Pancreas (tissue), 10 donors: ENCODE results near the gene GULP1. TPM values are rescaled to one million over a fixed set of nuclear protein-coding genes. Genes with fewer than 3 reads are reported as not detected.

Experiments used
- ATAC-seq, 4 donors: fragments of 200-7000 bp; cut with Tn5 transposase; one replicate each; pipeline versions ENCODE4 v1.8.0 to v1.9.1; 2020; ENCODE audit warnings: mild to moderate bottlenecking in 4 of 4, moderate library complexity in 4 of 4
- DNase-seq, 6 donors: peaks; one replicate each; pipeline ENCODE4 v3.0.0-alpha.2; 2020
- FAIRE-seq: peaks from 2 replicates; lab custom pipeline; 2012; peaks lifted over from hg19 to GRCh38; lab: Jason Lieb, UNC
- H3K27ac ChIP-seq, 4 donors: fragments of 200-600 bp; sonication (generic); 1 replicate in 3 of 4; 2 replicates in 1 of 4; pipeline versions ENCODE4 v1.5.0 to v1.8.0; 2020
- H3K27me3 ChIP-seq, 4 donors: fragments of 200-600 bp; one replicate each; pipeline ENCODE4 v1.8.0; 2021
- H3K36me3 ChIP-seq, 3 donors: fragments of 200-600 bp; sonication (generic) in 1 of 3; one replicate each; pipeline versions ENCODE4 v1.5.0 to v1.8.0; 2020 to 2021
- H3K4me1 ChIP-seq, 3 donors: fragments of 200-600 bp; one replicate each; pipeline ENCODE4 v1.8.0; 2021
- H3K4me3 ChIP-seq, 4 donors: fragments of 200-600 bp; sonication (generic) in 2 of 4; one replicate each; pipeline versions ENCODE4 v1.5.0 to v1.8.0; 2020 to 2021
- H3K9me3 ChIP-seq, 4 donors: fragments of 200-600 bp; one replicate each; pipeline ENCODE4 v1.8.0; 2021
- WGBS, 2 donors: extraction: QIAGEN DNeasy Blood & Tissue Kit; methylation state at CpG; one replicate each; pipeline ENCODE4 v1.1.7; 2013; 5-methylcytosine and 5-hydroxymethylcytosine counted together
- intact Hi-C, 3 donors: fragments of 100-400 bp; cut with DNase I; formaldehyde crosslinking; loops; one replicate each; pipeline versions ENCODE4 v1.11.1 to v1.14.2; 2022
- polyA plus RNA-seq, 2 donors: library from polyadenylated mRNA; stranded (reverse); fragments of 200-250 nt; gene quantifications; one replicate each; pipeline ENCODE4 v1.2.3, GENCODE V29; 2013
- total RNA-seq, 6 donors: library from RNA; stranded (reverse); fragmentation: NEBNext Ultra II Directional in 4 of 6; extraction: Animal tissue kit (Norgen Biotek cat#: 25700) in 4 of 6; gene quantifications; one replicate each; pipeline versions ENCODE4 v1.2.1 to v1.2.4, GENCODE V29; 2021 to 2023
- TF ChIP-seq, protein P1 (sequence below), 4 donors: fragments of 200-600 bp; sonication (generic) in 3 of 4; IDR thresholded peaks; one replicate each; pipeline versions ENCODE4 v1.5.0 to v1.8.0; 2021; ENCODE audit warnings: antibody characterized with exemption in 4 of 4
- donor health status: healthy with polysubstance abuse.
- donor health status: DM: no; HTN: no; CAD: no; lungs with moderate emphysema.
- donor health status: DM: no; HTN: no; CAD: no.
- donor health status: control.
- donor health status: control.
- donor health status: Bipolar disorder and iron deficiency.
- donor health status: DM: yes; HTN: yes; CAD: no.
- donor health status: DM: no; HTN: no; CAD: no.
- donor health status: DM: no; HTN: no; CAD: no.
- donor health status: DM: yes; HTN: yes; CAD: no.

Gene GULP1
- total and polyA plus RNA-seq, 8 donors: 5.4 to 35.7 (median 17.5) TPM

DNA sequence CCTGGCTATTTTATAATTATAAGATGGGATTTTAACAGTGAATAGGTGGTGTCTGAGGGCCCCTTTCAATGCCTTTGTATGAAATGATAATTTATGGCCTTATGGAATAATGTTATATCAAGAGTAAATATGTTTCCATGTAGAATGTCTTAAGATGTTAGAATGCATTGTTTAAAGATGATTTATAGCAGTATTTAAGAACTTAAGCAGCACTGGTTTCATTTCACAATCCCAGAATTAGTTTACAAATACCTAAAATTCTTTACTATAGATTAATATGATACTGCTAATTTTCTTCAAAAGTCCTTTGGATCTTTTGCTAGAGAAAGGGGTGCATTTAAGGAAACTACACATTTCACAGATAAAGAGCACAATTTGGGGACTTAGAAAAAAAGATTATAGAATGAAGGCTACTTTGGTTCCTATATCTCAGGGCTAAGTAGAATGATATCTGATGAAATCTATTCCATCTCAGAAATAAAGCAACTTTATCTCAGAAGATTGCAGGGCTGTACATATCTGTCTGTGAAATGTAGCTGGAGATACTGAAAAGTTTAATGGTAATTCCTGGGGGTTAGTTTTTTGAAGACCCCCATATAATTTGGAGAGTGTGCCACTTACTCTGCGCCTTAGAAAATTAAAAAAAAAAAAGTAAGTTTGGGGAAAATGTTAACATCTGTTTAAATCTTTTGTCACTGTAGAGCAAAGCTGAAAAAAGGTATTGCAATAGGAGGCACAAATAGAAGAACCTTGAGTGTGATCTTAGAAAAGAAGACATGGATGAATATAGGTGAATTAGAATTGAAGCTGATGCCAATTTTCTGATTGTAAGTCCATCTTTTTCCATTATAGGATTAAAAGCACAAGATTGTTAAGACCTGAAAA is 123.4 kb downstream of the GULP1 start:
- Histone ChIP-seq H3K36me3 (no peaks in the 10 kb centered on the region), H3K9me3 (no peaks in the 10 kb centered on the region), H3K4me3 (no peak overlapping the region), H3K27ac (peak overlapping the region in 2 of 4 donors; percentile 35 to 71), H3K27me3 (no peaks in the 10 kb centered on the region), H3K4me1 (peaks cover 17 to 24% (median 17%) of the 10 kb centered on the region in 3 donors)
- ATAC-seq (peak in 3 of 4 donors; percentile 19 to 54 (median 32)), DNase-seq (no peak), FAIRE-seq (no peak)
- TF ChIP-seq, protein P1, sequence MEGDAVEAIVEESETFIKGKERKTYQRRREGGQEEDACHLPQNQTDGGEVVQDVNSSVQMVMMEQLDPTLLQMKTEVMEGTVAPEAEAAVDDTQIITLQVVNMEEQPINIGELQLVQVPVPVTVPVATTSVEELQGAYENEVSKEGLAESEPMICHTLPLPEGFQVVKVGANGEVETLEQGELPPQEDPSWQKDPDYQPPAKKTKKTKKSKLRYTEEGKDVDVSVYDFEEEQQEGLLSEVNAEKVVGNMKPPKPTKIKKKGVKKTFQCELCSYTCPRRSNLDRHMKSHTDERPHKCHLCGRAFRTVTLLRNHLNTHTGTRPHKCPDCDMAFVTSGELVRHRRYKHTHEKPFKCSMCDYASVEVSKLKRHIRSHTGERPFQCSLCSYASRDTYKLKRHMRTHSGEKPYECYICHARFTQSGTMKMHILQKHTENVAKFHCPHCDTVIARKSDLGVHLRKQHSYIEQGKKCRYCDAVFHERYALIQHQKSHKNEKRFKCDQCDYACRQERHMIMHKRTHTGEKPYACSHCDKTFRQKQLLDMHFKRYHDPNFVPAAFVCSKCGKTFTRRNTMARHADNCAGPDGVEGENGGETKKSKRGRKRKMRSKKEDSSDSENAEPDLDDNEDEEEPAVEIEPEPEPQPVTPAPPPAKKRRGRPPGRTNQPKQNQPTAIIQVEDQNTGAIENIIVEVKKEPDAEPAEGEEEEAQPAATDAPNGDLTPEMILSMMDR (IDR thresholded peaks at IDR 0.05): no peak
- 97 to 100% methylated on average over 1 of the region's 1 CpG for WGBS, 2 donors
- intact Hi-C loops: no loop called here

DNA sequence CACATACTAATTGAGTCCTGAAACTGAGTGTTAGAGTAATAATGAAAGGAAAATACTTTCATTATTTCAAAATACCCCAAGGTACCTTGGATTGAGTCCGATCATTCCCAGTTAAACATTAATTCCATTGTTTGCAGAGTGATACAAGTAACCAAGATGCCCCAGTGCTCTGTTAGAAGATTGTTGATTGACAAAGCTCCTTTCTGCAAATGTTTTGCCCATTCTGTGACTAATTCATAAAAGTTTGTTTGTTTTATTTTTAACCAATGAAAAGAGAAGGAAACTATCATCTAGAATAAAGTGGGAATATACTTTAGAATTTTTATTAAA is 124.0 kb downstream of the GULP1 start:
- Histone ChIP-seq H3K9me3 (no peaks in the 10 kb centered on the region), H3K27ac (peak overlapping the region in 2 of 4 donors; percentile 35 to 71), H3K4me1 (peaks cover 17 to 24% (median 17%) of the 10 kb centered on the region in 3 donors), H3K27me3 (no peaks in the 10 kb centered on the region), H3K36me3 (no peaks in the 10 kb centered on the region), H3K4me3 (no peak overlapping the region)
- ATAC-seq (peak; percentile 90 to 96 (median 94)), DNase-seq (no peak), FAIRE-seq (no peak)
- intact Hi-C loops: no loop called here
- TF ChIP-seq, protein P1 (IDR thresholded peaks at IDR 0.05): no peak
- WGBS, 2 donors: 13 to 16% methylated on average over 1 of the region's 1 CpG

DNA sequence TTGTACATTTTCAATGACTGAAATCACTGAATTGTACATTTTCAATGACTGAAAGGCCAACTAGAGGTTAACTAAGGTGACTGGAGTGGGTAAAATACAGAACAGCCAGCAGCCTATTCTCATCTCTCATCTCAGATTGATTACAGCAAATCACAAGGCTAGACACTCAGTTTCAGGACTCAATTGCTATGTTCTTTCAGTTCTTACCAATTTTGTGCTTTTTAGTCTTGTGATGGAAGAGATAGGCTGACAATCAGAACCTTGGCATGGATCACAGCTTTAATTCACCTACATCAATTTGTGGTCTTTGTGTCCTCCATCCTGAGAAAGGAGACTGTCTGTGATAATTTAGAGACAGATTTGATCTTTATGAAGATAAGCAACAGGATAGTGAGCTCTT is 124.7 kb downstream of the GULP1 start:
- H3K9me3 ChIP-seq: no peaks in the 10 kb centered on the region
- H3K27ac ChIP-seq: peak overlapping the region in 2 of 4 donors; percentile 9 to 71
- intact Hi-C loops: no loop called here
- H3K36me3 ChIP-seq: no peaks in the 10 kb centered on the region
- TF ChIP-seq, protein P1 (IDR thresholded peaks at IDR 0.05): no peak
- ATAC-seq: no peak
- H3K4me1 ChIP-seq: peaks cover 17 to 24% (median 17%) of the 10 kb centered on the region in 3 donors
- no peak for DNase-seq
- H3K27me3 ChIP-seq: no peaks in the 10 kb centered on the region
- no peak overlapping the region for H3K4me3 ChIP-seq
- FAIRE-seq: no peak

DNA sequence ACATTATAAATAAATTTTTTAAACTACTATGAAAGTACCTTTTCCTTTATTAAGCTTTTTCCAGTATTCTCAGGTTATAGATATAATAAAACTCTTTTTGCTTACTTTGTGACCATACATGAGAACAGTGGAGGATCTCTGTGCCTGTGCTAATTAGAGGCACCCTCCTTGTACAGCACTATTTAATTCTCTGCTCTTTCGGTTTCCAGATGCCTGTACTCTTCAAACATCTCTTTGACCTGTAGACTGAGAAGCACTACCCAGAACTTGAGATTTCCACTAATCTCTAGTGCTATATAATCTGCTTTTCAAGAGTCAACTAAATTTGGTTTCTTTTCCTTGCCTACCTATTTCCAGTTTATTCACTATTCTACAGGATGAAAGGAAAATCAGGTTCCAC is 131.1 kb downstream of the GULP1 start:
- WGBS, 2 donors: 78 to 83% methylated on average over 1 of the region's 1 CpG
- intact Hi-C loops: no loop called here
- TF ChIP-seq, protein P1 (IDR thresholded peaks at IDR 0.05): no peak
- no peak for ATAC-seq
- Histone ChIP-seq H3K9me3 (no peaks in the 10 kb centered on the region), H3K4me3 (no peak overlapping the region), H3K27me3 (no peaks in the 10 kb centered on the region), H3K36me3 (no peaks in the 10 kb centered on the region), H3K27ac (no peak overlapping the region), H3K4me1 (no peaks in the 10 kb centered on the region)
- no peak for FAIRE-seq
- no peak for DNase-seq

DNA sequence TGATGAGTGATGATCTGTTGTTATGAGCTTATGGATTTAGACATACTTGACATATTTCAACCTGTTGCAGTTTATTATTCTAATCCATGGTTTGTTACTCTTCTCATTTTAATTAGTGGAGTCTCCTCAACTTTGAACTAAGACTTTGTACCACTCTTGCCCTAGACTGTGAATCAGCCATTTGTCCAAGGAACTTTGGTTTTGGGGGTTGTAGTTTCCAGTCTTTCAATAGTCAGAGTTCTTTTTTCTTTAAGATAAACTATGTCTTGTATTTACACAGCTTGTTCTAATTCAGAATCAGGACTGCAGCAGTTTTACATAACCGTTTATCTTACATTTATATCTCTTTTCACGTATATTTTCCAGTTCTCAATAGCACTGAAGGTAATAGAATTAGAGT is 133.6 kb downstream of the GULP1 start:
- no peak overlapping the region for H3K27ac ChIP-seq
- TF ChIP-seq, protein P1 (IDR thresholded peaks at IDR 0.05): no peak
- H3K4me1 ChIP-seq: no peaks in the 10 kb centered on the region
- H3K27me3 ChIP-seq: no peaks in the 10 kb centered on the region
- intact Hi-C loops: no loop called here
- H3K4me3 ChIP-seq: no peak overlapping the region
- FAIRE-seq (no peak), ATAC-seq (no peak), DNase-seq (no peak)
- WGBS, 2 donors: 37 to 47% methylated on average over 2 of the region's 2 CpGs
- H3K36me3 ChIP-seq: no peaks in the 10 kb centered on the region
- no peaks in the 10 kb centered on the region for H3K9me3 ChIP-seq
